AG09319 (cell line): ENCODE measurements around the gene TMPRSS13.
A peak's percentile ranks its signal among the peaks of the same experiment; 100 is the strongest.

Experiments
- DNase-seq: peaks from one replicate; pipeline ENCODE4 v3.0.0-alpha.2; 2010; ENCODE audit warnings: low read depth; ENCODE audit errors: extremely low read depth
- CTCF ChIP-seq: IDR thresholded peaks from 2 replicates; pipeline ENCODE4 v1.5.1; 2011; ENCODE audit warnings: low read depth, mild to moderate bottlenecking, inconsistent platforms, low read length, moderate library complexity

The TMPRSS13 gene

GRCh38 chr11:117909611-117910382 lies 19.4 kb downstream of the TMPRSS13 start:
- DNase-seq, result no peak
- TF ChIP-seq CTCF, result no peak

- TF ChIP-seq CTCF, result no peak
- DNase-seq, result no peak
These were observed 20.1 kb downstream of the TMPRSS13 start for GRCh38 chr11:117908959-117909610.

GRCh38 chr11:117908109-117908895 lies 20.9 kb downstream of the TMPRSS13 start:
- no peak for DNase-seq
- no peak for TF ChIP-seq CTCF

- DNase-seq, result peak; percentile 59
- TF ChIP-seq CTCF, result no peak
These were observed 21.7 kb downstream of the TMPRSS13 start for GRCh38 chr11:117907276-117908108.

GRCh38 chr11:117906710-117907109 lies 22.5 kb downstream of the TMPRSS13 start:
- DNase-seq, result no peak
- no peak for TF ChIP-seq CTCF

GRCh38 chr11:117906126-117906525 lies 23.1 kb downstream of the TMPRSS13 start:
- no peak for DNase-seq
- TF ChIP-seq CTCF, result no peak
